Measurements from ENCODE around the gene RAB7B.
A peak's percentile ranks its signal among the peaks of the same experiment; 100 is the strongest.

Gene RAB7B

GRCh38 chr1:205948886-205949285, 54.3 kb downstream of the RAB7B start:
- DNase-seq (ENCODE audit: low read depth) = no peak

DNA sequence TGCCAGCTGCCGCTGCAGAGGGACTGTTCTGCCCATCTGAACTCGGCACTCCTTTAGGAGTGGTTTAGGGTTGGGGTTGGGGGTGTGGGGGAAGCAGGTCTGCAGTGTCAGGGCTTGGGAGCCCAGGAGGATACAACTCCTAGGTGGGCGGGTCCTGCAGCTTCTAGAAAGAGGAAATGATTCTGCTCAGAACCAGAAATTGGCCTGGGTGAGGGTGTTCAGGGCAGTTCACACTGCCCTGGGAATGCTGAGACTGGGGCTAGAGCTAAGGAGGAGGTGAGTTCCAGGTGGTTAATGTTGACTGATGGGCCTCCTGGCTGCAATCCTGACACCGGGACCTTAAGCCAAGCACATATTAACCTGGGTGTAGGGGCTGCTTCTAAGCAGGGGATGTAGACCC, 55.2 kb downstream of the RAB7B start:
- DNase-seq (ENCODE audit: low read depth) = no peak

DNA sequence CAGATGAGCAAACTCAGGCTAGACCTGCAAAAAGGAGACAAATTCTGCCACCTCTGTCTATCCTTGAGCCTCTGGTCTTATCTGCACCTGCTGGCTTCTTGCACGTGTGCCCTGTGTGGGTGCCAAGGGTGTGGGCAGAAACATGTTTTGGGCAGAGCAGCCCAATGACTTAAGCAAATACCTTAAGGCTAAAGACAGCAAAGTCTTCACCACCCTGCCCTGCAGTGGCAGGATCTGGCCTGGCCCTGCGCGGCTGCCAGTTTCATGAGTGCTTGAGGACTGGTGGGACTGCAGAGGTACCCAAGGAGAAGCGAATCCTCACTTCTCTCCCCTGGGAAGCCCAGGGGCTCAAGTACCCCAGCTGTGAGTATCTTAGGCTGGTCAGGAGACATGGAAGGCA, 56.2 kb downstream of the RAB7B start:
- no peak for DNase-seq (ENCODE audit: low read depth)

DNA sequence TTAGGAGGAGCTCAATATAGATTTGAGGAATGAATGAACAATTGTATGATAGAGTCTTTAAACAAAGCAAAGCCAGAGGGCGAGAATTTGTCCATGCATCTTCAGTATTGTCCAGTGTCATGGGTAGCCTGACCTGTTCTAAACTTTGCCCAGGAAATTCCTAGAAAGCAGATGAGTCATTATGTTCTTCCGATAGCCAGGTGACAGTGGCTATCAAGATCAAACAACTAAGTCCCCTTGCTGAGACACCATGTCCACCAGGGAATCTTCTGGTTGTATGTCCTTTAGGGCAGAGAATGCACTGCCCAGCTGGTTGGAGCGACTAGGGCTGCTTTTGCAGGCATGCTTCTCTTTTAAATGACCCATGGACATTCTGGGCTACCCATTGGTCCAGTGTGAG, 58.1 kb downstream of the RAB7B start:
- no peak for DNase-seq (ENCODE audit: low read depth)

DNA sequence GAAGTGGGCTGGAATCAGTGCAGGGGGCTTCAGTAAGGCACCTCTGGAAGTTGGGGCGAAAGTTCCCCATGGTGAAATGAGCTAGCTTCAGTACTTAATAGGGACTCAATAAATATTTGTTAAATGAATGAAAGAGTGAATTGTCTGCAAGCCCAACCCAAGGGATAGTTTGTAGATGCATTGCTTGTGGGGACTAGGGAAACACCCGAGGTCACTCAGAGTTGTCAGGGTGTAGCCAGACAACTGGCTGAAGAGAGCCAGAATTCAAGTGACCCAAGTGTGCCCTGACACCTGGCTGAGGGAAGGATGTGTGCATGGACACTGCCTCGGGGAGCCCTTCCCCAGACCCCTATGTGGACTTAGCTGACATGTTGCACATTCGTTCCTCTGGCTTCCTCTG, 58.7 kb downstream of the RAB7B start:
- DNase-seq (ENCODE audit: low read depth) = no peak

- no peak for DNase-seq (ENCODE audit: low read depth)
These were observed 60.0 kb downstream of the RAB7B start, which contains the start of gene SLC26A9 for GRCh38 chr1:205943245-205943644. TSS of gene SLC26A9 (minus strand) at chr1:205943456. CDS start at chr1:205935820, 7,636 bp downstream.

GRCh38 chr1:205942631-205943159, 60.5 kb downstream of the RAB7B start:
- no peak for DNase-seq (ENCODE audit: low read depth)

DNA sequence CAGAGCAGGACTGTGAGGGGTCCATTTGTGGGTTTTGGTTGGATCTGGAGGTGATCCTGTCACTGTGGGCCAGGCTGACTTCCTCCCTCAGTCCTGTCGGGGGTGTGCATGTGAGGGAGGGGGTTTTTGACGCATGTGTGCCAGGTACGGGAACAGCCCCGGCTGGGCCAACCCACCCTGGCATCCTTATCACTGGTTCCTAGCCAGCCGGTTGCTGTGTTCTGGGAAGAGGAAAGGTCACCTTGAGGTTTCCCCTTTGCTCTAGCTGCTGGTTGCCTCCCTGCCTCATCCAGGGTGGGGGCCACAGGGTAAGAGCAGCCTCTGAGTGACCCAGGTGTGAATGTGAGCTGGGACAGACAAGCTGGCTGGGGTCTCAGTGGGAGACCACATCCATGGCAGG, 62.5 kb downstream of the RAB7B start:
- DNase-seq (ENCODE audit: low read depth) = no peak

DNA sequence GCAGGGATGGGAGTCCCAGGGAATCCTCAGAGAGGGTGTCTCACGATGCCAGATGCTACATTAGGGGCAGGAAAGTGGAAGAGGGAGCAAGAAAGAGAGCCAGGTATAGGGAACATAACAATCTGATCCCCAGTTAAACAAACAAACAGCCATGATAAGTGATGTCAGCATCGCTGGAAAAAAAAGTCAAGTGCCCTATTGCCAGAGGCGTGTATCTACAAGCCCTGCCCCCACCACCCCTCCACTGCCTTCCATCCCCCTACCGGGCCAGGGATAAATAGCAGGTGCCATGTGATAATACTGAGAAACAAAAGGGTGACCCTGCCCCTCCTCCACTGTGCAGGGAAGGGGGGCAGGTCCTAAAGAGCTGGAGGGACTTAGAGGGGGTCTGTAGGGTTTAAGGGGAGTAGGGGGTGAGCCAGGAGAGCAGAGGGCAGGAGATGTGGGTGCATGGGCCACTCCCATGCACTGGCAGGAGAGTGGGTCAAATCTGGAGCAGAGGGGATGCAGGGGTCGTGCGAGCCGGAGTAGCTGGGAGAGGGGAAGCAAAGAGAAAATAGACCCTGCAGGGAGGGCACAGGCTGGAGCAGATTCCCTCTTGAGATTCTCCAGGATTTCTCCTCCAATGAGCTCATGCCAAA, 63.4 kb downstream of the RAB7B start:
- DNase-seq (ENCODE audit: low read depth) = no peak

DNA sequence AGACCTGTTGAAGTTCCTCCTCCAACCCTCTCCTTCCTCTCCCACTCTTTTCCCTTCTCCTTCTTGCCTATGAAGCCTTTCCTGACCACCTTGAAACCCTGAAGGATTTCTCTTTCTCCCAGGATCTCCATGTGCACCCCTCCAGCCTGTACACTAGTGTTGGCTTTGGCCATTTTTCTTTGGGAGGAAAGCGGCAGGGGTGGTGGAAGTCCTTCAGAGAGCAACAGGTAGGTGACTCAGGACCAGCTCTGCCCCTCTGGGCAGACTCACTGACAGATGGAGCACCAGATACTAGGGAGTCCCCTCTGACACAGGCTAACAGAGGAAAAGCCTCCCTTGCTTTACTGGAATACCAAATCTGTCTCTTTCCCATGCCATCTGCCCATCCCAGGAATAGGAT, 64.5 kb downstream of the RAB7B start:
- DNase-seq (ENCODE audit: low read depth) = no peak

DNA sequence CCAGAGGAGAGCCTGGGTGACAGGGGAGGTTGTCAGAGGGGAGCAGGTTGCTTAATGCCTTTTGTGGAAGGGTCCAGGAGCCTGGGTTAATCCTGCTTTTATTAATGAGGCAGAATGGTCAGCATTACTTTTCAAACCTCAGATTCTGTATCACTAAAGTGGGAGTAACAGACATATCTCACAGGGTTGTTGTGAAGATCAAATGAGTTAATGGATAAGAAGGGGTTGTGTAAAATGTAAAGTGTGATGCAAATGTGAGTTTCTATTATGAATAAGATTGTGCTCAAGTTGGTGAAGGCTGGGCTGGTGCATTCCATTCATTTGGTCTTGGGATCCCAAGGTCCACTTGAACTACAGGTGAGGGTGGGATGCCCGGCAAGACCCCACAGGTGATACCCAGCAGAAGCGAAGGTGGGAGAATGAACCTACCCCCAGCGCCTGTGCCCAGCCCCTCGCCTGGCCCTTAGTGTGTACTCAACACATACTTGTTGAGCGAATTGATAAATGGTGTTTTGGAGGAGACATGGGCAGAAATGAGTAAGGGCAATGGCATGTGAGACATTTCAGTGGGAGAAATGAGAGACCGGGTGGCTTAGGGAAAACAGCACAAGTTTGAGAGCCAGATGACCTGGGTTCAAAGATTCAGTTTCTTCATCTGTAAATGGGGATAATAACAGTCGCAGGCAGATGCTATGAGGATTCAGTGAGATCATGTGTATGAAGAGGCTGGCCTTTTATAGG, 66.2 kb downstream of the RAB7B start:
- DNase-seq (ENCODE audit: low read depth) = peak; percentile 27

DNA sequence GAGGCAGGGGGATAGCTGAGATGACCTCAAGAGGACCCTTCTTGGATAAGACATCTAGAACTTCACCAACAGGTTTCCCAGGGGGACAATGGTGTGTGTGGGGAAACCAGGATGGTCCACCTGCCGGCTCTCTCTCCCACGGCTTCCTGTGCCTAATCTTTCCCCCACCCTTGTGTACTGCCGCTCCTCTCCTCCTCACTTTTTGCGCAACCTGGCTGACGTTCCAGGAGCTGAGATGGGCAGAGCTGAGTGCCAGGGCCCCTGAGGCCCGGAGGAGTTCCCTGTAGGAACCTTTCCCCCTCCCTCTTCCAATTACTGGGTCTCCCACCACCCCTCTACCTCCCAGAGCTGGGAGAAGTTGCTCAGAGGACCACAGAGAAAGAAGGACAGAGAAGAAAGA, 66.9 kb downstream of the RAB7B start:
- DNase-seq (ENCODE audit: low read depth) = no peak

DNA sequence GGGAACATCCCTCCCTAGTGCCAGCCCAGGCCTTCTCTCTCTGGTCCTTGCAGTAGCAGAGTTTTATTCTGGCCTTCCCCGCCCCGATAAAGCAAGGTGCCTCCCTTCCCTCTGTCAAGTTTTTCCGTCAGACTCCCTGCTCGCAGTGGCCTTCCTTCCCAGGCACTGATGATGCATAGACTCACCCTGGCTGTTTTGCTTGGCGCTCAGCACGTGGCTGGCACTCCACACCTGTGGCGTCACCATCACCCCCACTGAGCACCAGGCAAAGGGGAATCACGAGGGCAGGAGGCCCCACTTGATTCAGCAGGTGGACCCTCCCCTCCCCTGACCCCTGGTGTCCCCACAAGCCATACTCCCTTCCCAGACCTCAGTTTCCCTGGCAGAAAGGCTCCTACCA, 67.3 kb downstream of the RAB7B start:
- no peak for DNase-seq (ENCODE audit: low read depth)

DNA sequence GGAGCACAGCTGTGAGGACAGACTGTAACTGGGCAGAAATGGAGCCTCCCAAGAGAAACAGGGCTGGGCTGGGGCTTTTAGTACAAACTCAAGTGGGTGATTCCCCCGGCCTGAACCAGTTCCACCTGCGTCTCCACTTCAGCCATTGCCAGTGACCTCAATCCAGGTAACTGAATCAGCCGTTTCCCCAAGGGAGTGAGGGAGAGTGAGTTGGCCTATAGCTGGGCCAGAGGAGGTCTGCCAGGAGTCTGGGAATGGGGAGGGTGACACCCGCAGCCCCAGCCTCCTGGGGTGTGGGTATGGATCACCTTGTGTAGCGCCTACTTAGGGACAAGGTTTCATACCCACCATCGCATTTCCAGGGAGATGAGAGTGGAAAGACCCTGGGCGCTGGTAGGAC, 68.4 kb downstream of the RAB7B start:
- DNase-seq (ENCODE audit: low read depth) = no peak

- DNase-seq (ENCODE audit: low read depth) = no peak
These were observed 69.2 kb downstream of the RAB7B start for GRCh38 chr1:205933671-205934618.

- DNase-seq (ENCODE audit: low read depth) = no peak
These were observed 70.4 kb downstream of the RAB7B start for GRCh38 chr1:205932776-205933175.

- DNase-seq (ENCODE audit: low read depth) = no peak
These were observed 72.4 kb downstream of the RAB7B start for GRCh38 chr1:205930799-205931281.

DNA sequence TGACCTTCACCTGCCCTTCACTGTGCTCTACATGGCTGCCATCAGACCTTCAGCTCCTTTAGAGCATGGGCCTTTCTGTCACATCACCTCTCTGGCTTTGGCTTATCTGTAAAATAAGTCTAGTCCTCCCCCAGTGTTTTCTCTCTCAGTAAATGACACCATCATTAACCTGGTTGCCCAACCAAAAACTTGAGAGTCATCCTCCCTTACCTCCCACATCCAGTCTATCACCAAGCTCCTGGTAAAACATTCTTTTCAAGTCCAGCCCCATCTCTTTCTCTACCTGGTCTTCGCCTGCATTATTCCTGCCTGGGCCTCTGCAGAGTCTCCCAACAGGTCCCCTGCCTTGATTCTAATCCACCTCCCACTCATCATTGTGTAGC, 73.0 kb downstream of the RAB7B start:
- no peak for DNase-seq (ENCODE audit: low read depth)

DNA sequence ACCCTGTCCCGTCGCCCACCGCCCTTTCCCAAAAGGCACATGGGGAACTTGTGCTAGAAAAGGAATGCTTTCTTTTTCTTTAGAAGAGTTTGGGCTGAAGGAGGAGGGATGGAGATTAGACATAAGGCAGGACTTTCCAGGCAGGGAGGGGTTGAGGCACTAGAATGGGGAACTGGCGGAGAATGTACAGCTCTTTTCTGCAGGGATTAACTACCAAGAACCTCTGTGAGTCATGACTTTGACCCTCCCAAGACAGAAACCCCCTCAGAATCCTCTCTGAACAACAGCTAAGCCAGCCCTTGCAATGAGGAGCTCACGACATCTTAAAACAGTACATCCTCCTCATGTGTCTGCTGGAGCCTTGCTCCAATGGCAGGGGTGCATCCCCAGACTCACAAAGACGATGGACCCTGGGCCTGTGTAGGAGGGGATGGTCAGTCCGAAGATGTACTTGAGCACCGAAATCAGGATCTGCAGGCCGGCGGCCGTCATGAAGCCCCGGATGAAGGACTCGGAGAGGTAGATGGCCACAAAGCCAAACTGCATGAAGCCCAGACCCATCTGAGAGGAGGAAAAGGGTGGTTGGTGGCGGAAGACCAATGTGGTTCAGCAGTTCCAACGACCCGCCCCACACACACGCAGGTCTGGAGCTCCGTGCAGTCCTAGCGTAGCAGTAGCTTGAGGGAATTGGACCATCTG, 73.5 kb downstream of the RAB7B start:
- DNase-seq (ENCODE audit: low read depth) = no peak

DNA sequence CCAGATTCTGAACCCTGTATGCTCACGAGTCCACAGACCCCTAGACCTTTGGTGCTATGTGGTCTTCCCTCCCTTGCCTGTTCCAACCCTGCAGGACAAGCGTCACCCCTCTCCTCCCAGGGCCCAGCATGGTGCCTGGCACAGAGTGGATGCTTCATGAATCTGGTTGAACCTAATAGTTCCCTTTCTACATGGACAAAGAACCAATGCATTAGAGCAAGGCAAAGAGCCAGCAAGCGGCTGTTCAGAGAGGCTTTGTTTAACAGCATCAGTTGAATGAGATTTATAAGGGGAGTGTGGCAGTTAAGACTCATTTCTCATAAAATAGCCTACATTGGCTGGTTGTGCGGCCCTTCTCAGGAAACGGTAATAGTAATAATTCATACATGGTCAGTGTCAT, 74.9 kb downstream of the RAB7B start:
- no peak for DNase-seq (ENCODE audit: low read depth)

DNA sequence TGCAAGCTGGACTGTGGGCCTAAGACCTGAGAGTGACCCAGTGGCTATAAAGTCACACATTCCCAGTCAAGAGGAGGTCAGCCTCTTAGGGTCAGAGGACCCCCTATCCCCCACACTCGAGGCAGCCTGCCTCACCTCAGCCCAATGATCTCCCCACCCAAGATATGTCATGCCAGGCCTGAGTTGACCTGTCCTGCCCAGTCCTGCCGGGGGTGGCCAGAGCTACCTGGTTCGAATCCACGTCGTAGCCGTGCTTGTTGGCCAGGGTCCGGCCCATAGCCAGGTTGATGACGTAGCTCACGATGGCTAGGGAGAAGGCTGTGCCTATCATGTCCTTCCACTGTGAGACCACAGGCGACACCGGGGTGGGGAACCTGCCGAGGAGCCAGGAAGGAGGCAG, 75.5 kb downstream of the RAB7B start:
- no peak for DNase-seq (ENCODE audit: low read depth)

- no peak for DNase-seq (ENCODE audit: low read depth)
These were observed 75.9 kb downstream of the RAB7B start for GRCh38 chr1:205927247-205927646.
